Measurements from ENCODE around the gene MDH1.

DNA sequence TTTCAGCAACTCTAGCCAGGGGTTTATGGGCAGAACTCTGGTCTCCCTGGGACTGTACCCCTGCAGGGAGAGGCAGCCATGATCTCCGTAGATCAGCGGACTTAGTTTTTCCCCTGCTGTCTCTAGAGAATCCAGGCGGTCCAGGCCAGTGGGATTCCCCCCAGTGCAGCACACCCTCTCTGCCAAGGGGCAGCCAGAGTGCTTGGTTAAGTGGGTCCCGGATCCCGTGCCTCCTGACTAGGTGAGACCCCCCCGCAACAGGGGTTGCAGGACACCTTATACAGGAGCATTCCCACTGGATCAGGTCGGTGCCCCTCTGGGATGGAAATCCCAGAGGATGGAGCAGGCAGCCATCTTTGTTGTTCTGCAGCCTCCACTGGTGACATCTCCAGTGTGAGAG lies 33.5 kb upstream of the MDH1 start:
- TF ChIP-seq, protein P1, sequence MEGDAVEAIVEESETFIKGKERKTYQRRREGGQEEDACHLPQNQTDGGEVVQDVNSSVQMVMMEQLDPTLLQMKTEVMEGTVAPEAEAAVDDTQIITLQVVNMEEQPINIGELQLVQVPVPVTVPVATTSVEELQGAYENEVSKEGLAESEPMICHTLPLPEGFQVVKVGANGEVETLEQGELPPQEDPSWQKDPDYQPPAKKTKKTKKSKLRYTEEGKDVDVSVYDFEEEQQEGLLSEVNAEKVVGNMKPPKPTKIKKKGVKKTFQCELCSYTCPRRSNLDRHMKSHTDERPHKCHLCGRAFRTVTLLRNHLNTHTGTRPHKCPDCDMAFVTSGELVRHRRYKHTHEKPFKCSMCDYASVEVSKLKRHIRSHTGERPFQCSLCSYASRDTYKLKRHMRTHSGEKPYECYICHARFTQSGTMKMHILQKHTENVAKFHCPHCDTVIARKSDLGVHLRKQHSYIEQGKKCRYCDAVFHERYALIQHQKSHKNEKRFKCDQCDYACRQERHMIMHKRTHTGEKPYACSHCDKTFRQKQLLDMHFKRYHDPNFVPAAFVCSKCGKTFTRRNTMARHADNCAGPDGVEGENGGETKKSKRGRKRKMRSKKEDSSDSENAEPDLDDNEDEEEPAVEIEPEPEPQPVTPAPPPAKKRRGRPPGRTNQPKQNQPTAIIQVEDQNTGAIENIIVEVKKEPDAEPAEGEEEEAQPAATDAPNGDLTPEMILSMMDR (IDR thresholded peaks at IDR 0.05; ENCODE audit: low read depth, low read length): no peak
- TF ChIP-seq EZH2phosphoT487 (IDR thresholded peaks at IDR 0.05; ENCODE audit: low read depth): no peak
